OCI-LY1 (cell line): ENCODE data around the gene CLCN7.

Experiments
- H2AFZ ChIP-seq: fragments of 200-600 bp; sonication (generic), shearing (Covaris generic); 2 replicates; pipeline ENCODE4 v1.6.0; 2014; ENCODE audit warnings: antibody characterized with exemption, mild to moderate bottlenecking, low read length
- H3F3A ChIP-seq: fragments of 200-600 bp; sonication (generic), shearing (Covaris generic); 2 replicates; pipeline ENCODE4 v1.6.0; 2014; ENCODE audit warnings: mild to moderate bottlenecking, antibody characterized with exemption, low read length, moderate library complexity; ENCODE audit not compliant: insufficient read depth
- H3K27ac ChIP-seq: fragments of 200-600 bp; sonication (generic); 2 replicates; pipeline ENCODE4 v1.5.1; 2014; ENCODE audit warnings: low read length, mixed run types, mild to moderate bottlenecking, low read depth; ENCODE audit not compliant: poor library complexity, severe bottlenecking
- H3K27me3 ChIP-seq: fragments of 200-600 bp; sonication (generic); 2 replicates; pipeline ENCODE4 v1.6.0; 2014; ENCODE audit warnings: antibody characterized with exemption, mild to moderate bottlenecking, low read length, moderate library complexity; ENCODE audit not compliant: insufficient read depth
- H3K36me3 ChIP-seq: fragments of 200-600 bp; sonication (generic); 2 replicates; pipeline ENCODE4 v1.6.1; 2014; ENCODE audit warnings: mild to moderate bottlenecking, antibody characterized with exemption, low read length, moderate library complexity, mixed read lengths; ENCODE audit not compliant: insufficient read depth
- H3K4me1 ChIP-seq: fragments of 200-600 bp; sonication (generic); 2 replicates; pipeline ENCODE4 v1.5.1; 2014; ENCODE audit warnings: mild to moderate bottlenecking, low read length, moderate library complexity; ENCODE audit not compliant: insufficient read depth, severe bottlenecking
- H3K4me2 ChIP-seq: fragments of 200-600 bp; sonication (generic), shearing (Covaris generic); 2 replicates; pipeline ENCODE4 v1.6.1; 2014; ENCODE audit warnings: low read length
- H3K4me3 ChIP-seq: fragments of 200-600 bp; sonication (generic); 2 replicates; pipeline ENCODE4 v1.5.1; 2014; ENCODE audit warnings: low read length, low read depth, mild to moderate bottlenecking, mixed read lengths; ENCODE audit not compliant: poor library complexity, severe bottlenecking
- H3K79me2 ChIP-seq: fragments of 200-600 bp; shearing (Covaris generic); 2 replicates; pipeline ENCODE4 v1.6.1; 2016; ENCODE audit warnings: mixed run types, low read length, mixed read lengths; ENCODE audit not compliant: insufficient read depth
- H3K9ac ChIP-seq: fragments of 200-600 bp; sonication (generic), shearing (Covaris generic); 2 replicates; pipeline ENCODE4 v1.6.1; 2014; ENCODE audit warnings: mild to moderate bottlenecking, low read length, mixed read lengths
- H3K9me2 ChIP-seq: fragments of 200-600 bp; sonication (generic), shearing (Covaris generic); 2 replicates; pipeline ENCODE4 v1.6.1; 2014; ENCODE audit warnings: low read depth, mild to moderate bottlenecking, low read length, mixed read lengths
- H3K9me3 ChIP-seq: fragments of 200-600 bp; shearing (Covaris generic); 2 replicates; pipeline ENCODE4 v1.6.1; 2014; ENCODE audit warnings: low read length, mixed read lengths
- H4K20me1 ChIP-seq: fragments of 200-600 bp; sonication (generic), shearing (Covaris generic); 2 replicates; pipeline ENCODE4 v1.6.0; 2016; ENCODE audit warnings: mild to moderate bottlenecking, low read length; ENCODE audit not compliant: insufficient read depth
- EZH2 ChIP-seq: fragments of 200-600 bp; sonication (generic), shearing (Covaris generic); IDR thresholded peaks from 2 replicates; pipeline ENCODE4 v1.8.0; 2017; ENCODE audit warnings: borderline replicate concordance, mixed run types, mild to moderate bottlenecking, antibody characterized with exemption, low read length, moderate library complexity, mixed read lengths
- TF ChIP-seq, protein P1 (sequence below): fragments of 200-600 bp; sonication (generic), shearing (Covaris generic); IDR thresholded peaks from 2 replicates; pipeline ENCODE4 v1.5.1; 2017; ENCODE audit warnings: mild to moderate bottlenecking, antibody characterized with exemption, low read length, moderate library complexity, mixed read lengths

CLCN7 gene

GRCh38 chr16:1414532-1415260 lies 60.1 kb downstream of the CLCN7 start, which contains the start of gene UNKL:
Gene UNKL (minus strand): TSS chr16:1414704. CDS start chr16:1414691, 13 bp downstream.
- peak within 1 kb of the TSS; percentile 69 for H3K4me2 ChIP-seq
- peaks cover 4% of the 10 kb centered on the region for H3K79me2 ChIP-seq
- H3K9me3 ChIP-seq, result no peaks in the 10 kb centered on the region
- H3F3A ChIP-seq, result peaks cover 6% of the 10 kb centered on the region
- H3K9me2 ChIP-seq, result no peaks in the 10 kb centered on the region
- H3K27me3 ChIP-seq, result no peaks in the 10 kb centered on the region
- no peak for TF ChIP-seq EZH2
- TF ChIP-seq, protein P1, sequence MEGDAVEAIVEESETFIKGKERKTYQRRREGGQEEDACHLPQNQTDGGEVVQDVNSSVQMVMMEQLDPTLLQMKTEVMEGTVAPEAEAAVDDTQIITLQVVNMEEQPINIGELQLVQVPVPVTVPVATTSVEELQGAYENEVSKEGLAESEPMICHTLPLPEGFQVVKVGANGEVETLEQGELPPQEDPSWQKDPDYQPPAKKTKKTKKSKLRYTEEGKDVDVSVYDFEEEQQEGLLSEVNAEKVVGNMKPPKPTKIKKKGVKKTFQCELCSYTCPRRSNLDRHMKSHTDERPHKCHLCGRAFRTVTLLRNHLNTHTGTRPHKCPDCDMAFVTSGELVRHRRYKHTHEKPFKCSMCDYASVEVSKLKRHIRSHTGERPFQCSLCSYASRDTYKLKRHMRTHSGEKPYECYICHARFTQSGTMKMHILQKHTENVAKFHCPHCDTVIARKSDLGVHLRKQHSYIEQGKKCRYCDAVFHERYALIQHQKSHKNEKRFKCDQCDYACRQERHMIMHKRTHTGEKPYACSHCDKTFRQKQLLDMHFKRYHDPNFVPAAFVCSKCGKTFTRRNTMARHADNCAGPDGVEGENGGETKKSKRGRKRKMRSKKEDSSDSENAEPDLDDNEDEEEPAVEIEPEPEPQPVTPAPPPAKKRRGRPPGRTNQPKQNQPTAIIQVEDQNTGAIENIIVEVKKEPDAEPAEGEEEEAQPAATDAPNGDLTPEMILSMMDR, result no peak
- H4K20me1 ChIP-seq, result no peaks in the 10 kb centered on the region
- H3K27ac ChIP-seq, result peak within 1 kb of the TSS; percentile 28
- H3K9ac ChIP-seq, result peak within 1 kb of the TSS; percentile 83
- no peak within 1 kb of the TSS for H2AFZ ChIP-seq
- peaks cover 18% of the 10 kb centered on the region for H3K4me1 ChIP-seq
- H3K4me3 ChIP-seq, result peak within 1 kb of the TSS; percentile 88
- H3K36me3 ChIP-seq, result peaks cover 17% of the 10 kb centered on the region

- no peaks in the 10 kb centered on the region for H4K20me1 ChIP-seq
- no peaks in the 10 kb centered on the region for H3K79me2 ChIP-seq
- no peaks in the 10 kb centered on the region for H3K27me3 ChIP-seq
- H3K4me2 ChIP-seq, result peak overlapping the region; percentile 69
- H3K9me2 ChIP-seq, result no peaks in the 10 kb centered on the region
- H3K4me3 ChIP-seq, result peak overlapping the region; percentile 88
- peaks cover 6% of the 10 kb centered on the region for H3F3A ChIP-seq
- H3K27ac ChIP-seq, result peak overlapping the region; percentile 28
- peak overlapping the region; percentile 83 for H3K9ac ChIP-seq
- H3K4me1 ChIP-seq, result peaks cover 10% of the 10 kb centered on the region
- no peak for TF ChIP-seq EZH2
- TF ChIP-seq, protein P1, result peak; percentile 84
- H3K9me3 ChIP-seq, result no peaks in the 10 kb centered on the region
- H3K36me3 ChIP-seq, result peaks cover 17% of the 10 kb centered on the region
- H2AFZ ChIP-seq, result no peak overlapping the region
Observed at GRCh38 chr16:1413684-1414531, 60.9 kb downstream of the CLCN7 start.

DNA sequence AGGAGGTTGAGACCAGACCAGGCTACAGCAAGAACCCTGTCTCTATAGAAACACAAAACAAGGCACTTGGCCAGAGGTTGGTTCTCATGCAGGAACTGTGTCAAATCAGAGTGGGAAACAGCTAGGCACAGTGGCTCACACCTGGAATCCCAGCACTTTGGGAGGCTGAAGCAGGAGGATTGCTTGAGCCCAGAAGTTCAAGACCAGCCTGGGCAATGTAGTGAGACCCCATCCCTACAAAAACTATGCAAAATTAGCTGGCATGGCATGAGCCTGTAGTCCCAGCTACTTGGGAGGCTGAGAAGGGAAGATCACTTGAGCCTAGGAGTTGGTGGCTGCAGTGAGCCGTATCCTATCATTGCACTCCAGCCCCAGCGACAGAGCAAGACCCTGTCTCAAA lies 62.0 kb downstream of the CLCN7 start:
- H3K4me1 ChIP-seq, result peaks cover 11% of the 10 kb centered on the region
- no peaks in the 10 kb centered on the region for H3K27me3 ChIP-seq
- H3K9me2 ChIP-seq, result no peaks in the 10 kb centered on the region
- TF ChIP-seq EZH2, result no peak
- TF ChIP-seq, protein P1, result no peak
- peaks cover 6% of the 10 kb centered on the region for H3F3A ChIP-seq
- no peak overlapping the region for H2AFZ ChIP-seq
- H3K27ac ChIP-seq, result no peak overlapping the region
- no peak overlapping the region for H3K9ac ChIP-seq
- H4K20me1 ChIP-seq, result no peaks in the 10 kb centered on the region
- H3K4me3 ChIP-seq, result no peak overlapping the region
- H3K79me2 ChIP-seq, result no peaks in the 10 kb centered on the region
- no peak overlapping the region for H3K4me2 ChIP-seq
- H3K36me3 ChIP-seq, result peaks cover 17% of the 10 kb centered on the region
- H3K9me3 ChIP-seq, result no peaks in the 10 kb centered on the region
